ENCODE data around the gene ELF2.

Gene ELF2

DNA sequence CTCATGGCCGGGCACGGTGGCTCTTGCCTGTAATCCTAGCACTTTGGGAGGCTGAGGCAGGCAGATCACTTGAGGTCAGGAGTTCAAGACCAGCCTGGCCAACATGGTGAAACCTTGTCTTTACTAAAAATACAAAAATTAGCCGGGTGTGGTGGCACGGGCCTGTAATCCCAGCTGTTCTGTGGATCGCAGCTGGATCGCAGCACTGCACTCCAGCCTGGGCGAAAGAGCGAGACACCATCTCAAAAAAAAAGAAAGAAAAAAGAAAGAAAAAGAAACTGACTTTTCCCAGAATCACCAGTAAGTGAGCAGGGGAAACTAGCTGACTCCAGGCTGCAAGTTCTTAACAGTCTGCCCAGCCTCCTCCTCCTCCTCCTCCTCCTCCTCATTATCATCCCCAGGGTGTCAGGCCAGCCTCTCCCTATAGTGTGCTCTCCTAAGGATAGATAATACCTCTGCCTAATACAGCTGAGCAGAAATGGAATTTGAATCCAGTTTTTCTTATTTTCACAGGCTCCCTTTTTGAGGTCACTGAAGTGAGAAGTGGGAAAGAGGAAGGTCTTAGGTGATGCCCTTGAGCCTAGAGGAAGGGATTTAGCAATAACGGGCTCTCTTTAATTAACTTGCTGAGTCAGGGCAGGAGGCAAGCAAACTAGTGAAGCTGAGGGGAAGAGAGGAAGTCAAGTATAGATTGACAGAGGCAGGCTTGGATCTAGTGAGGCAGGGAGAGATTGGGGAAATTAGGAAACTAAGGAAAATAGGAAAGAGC lies 11.8 kb upstream of the ELF2 start:
- peak overlapping the region; percentile 65 for H2AFZ ChIP-seq (ENCODE audit: low read length, unreplicated experiment)
- no peak overlapping the region for H3K27ac ChIP-seq (ENCODE audit: low read depth, low read length)
- peaks cover 7% of the 10 kb centered on the region for H3K4me1 ChIP-seq (ENCODE audit: control insufficient read depth, insufficient read depth, low read length, unreplicated experiment)
- no peaks in the 10 kb centered on the region for H3K27me3 ChIP-seq (ENCODE audit: insufficient read depth, low read length)
- H3K79me2 ChIP-seq (ENCODE audit: control insufficient read depth, insufficient read depth, low read length, unreplicated experiment): no peaks in the 10 kb centered on the region
- H3K36me3 ChIP-seq (ENCODE audit: insufficient read depth, low read length): no peaks in the 10 kb centered on the region
- no peak overlapping the region for H3K4me3 ChIP-seq (ENCODE audit: low read depth, low read length)

DNA sequence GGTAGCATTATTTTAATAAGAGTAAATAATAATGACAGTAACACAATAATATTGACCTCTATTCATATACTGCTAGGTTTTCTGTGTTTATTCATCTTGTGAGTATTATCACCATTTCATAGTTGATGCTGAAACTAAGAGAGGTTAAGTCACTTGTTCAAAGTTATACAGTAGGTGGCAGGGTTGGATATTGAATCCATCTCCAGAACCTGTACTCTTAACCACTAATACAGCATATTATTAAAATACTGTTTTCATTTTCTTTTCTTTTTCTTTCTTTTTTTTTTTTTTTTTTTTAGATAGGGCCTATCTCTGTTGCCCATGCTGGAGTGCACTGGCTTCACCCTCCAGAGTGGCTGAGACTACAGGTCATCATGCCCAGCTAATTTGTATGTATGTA lies 7.1 kb upstream of the ELF2 start:
- Histone ChIP-seq H3K36me3 (ENCODE audit: insufficient read depth, low read length) (no peaks in the 10 kb centered on the region), H3K27ac (ENCODE audit: low read depth, low read length) (no peak overlapping the region), H3K4me1 (ENCODE audit: control insufficient read depth, insufficient read depth, low read length, unreplicated experiment) (peaks cover 5% of the 10 kb centered on the region)

DNA sequence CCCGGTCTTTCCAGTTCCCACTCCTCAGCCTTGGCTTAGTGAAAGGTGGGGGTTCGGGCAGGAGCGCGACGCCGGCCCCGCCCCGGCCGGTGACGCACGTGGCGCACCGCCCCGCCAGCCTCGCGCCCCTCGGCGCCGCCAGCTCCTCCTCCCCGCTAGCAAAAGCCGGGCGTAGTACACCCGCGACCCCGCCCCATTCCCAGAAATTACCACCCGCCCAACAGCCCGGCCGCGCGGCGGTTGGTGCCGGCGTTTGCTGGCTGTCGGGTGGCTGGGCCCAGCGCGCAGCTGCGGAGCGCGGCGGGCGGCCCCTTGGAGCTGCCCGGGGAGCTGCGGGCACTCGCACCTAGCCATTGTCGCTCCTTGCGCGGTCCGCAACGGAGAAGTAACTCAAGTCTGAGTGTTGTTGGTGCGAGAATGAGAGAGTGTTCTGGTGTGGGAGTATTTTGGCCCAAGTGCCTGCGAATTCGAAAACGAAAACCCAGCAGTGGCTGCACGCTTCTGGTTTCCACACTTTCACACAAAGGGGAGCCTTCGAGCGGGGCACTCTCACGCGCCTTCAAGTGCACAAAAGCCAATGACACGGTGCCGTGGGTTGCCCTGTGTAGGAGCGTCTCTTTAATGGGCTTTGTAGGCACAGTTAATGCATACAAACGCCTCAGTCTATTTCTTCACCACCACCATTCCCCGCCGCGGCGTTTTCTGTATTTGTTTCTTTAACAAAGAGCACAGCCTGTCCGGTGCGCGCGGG lies 1.0 kb upstream of the ELF2 start:
- H3K79me2 ChIP-seq (ENCODE audit: control insufficient read depth, insufficient read depth, low read length, unreplicated experiment): peaks cover 20% of the 10 kb centered on the region
- H3K27me3 ChIP-seq (ENCODE audit: insufficient read depth, low read length): no peaks in the 10 kb centered on the region
- peak overlapping the region; percentile 50; the same call in 1 of the 2 replicates for H3K27ac ChIP-seq (ENCODE audit: low read depth, low read length)
- H3K36me3 ChIP-seq (ENCODE audit: insufficient read depth, low read length): no peaks in the 10 kb centered on the region
- H2AFZ ChIP-seq (ENCODE audit: low read length, unreplicated experiment): peak overlapping the region; percentile 96
- peaks cover 11% of the 10 kb centered on the region for H3K4me1 ChIP-seq (ENCODE audit: control insufficient read depth, insufficient read depth, low read length, unreplicated experiment)
- H3K4me3 ChIP-seq (ENCODE audit: low read depth, low read length): peak overlapping the region; percentile 88

More for the DNA sequence above, 7.1 kb upstream of the ELF2 start:
- H2AFZ ChIP-seq (ENCODE audit: low read length, unreplicated experiment): no peak overlapping the region
- H3K4me3 ChIP-seq (ENCODE audit: low read depth, low read length): no peak overlapping the region
- no peaks in the 10 kb centered on the region for H3K27me3 ChIP-seq (ENCODE audit: insufficient read depth, low read length)
- H3K79me2 ChIP-seq (ENCODE audit: control insufficient read depth, insufficient read depth, low read length, unreplicated experiment): no peaks in the 10 kb centered on the region

DNA sequence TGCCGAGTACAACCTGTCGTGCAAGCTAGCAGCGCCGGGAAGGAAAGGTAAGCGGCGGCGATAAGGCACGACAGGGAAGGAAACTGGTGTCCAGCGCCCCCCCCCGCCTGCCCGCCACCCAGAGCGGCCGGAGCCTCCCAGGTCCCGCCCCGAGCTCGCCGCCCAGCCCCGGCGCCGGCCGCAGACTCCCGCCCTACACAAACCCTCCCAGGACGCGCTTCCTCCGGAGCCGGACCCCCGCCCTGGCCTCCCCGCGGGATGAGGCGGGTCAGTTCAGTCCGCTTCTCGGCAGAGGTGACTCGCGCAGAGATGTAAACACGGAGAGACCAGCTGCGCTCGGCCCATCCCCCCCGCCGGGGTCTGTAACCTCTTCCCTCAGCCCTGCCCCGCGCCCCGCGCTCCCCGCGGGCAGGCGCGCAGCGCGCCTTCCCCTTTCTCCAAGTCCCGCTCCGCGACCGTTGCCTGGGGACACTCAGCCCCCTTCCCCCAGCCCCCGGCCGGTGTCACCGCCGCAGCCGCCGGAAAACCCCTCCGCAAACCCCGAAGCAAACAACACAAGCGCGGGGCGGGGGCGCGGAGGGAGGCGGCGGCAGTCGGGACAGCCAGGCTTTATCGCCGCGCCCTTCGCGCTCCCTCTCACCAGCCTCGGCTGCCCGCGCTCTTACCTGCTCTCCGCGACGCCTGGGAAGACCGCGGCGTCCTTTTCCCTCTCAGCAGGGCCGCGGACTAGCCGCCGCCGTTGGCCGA lies 543 bp downstream of the ELF2 start:
- peak overlapping the region; percentile 88 for H3K4me3 ChIP-seq (ENCODE audit: low read depth, low read length)

DNA sequence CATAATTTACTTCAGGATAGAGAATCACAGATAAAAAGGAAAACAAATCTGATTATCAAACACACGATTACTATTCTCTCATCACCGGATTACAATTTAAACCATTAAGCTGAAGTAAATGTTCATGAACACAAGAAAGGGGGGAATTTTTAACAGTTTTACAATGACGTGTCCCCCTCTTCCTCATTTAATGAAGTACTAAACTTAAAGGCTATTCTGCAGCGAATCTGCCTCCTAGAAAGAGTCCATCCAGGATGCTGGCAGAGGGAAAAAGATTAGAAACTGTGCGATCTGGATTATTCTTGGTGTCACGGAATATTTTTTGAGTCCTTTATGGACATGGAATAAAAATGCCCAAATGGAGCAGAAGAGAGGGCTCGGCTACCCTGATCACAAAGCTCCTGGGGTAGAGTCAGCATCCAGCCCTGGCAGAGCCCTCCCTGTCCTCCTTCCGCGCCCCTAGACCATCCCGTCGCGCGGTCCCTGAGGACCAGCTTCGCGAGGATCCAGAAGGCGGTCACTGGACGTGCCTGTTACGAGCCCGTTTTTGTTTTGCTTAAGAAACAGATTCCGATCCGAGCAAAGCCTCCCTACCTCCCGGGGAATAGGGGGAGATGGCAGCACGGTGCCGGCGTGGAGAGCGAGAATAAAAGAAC lies 1.2 kb downstream of the ELF2 start:
- Histone ChIP-seq H3K79me2 (ENCODE audit: control insufficient read depth, insufficient read depth, low read length, unreplicated experiment) (peaks cover 33% of the 10 kb centered on the region), H3K4me3 (ENCODE audit: low read depth, low read length) (peak overlapping the region; percentile 88), H3K27ac (ENCODE audit: low read depth, low read length) (peak overlapping the region; percentile 84; the same call in 1 of the 2 replicates), H3K4me1 (ENCODE audit: control insufficient read depth, insufficient read depth, low read length, unreplicated experiment) (peaks cover 23% of the 10 kb centered on the region), H2AFZ (ENCODE audit: low read length, unreplicated experiment) (no peak overlapping the region), H3K36me3 (ENCODE audit: insufficient read depth, low read length) (no peaks in the 10 kb centered on the region), H3K27me3 (ENCODE audit: insufficient read depth, low read length) (no peaks in the 10 kb centered on the region)

More for the DNA sequence above, 543 bp downstream of the ELF2 start:
- Histone ChIP-seq H3K27ac (ENCODE audit: low read depth, low read length) (peak overlapping the region; percentile 84), H3K79me2 (ENCODE audit: control insufficient read depth, insufficient read depth, low read length, unreplicated experiment) (peaks cover 26% of the 10 kb centered on the region), H3K4me1 (ENCODE audit: control insufficient read depth, insufficient read depth, low read length, unreplicated experiment) (peaks cover 19% of the 10 kb centered on the region), H3K36me3 (ENCODE audit: insufficient read depth, low read length) (no peaks in the 10 kb centered on the region), H3K27me3 (ENCODE audit: insufficient read depth, low read length) (no peaks in the 10 kb centered on the region), H2AFZ (ENCODE audit: low read length, unreplicated experiment) (peak overlapping the region; percentile 96)

DNA sequence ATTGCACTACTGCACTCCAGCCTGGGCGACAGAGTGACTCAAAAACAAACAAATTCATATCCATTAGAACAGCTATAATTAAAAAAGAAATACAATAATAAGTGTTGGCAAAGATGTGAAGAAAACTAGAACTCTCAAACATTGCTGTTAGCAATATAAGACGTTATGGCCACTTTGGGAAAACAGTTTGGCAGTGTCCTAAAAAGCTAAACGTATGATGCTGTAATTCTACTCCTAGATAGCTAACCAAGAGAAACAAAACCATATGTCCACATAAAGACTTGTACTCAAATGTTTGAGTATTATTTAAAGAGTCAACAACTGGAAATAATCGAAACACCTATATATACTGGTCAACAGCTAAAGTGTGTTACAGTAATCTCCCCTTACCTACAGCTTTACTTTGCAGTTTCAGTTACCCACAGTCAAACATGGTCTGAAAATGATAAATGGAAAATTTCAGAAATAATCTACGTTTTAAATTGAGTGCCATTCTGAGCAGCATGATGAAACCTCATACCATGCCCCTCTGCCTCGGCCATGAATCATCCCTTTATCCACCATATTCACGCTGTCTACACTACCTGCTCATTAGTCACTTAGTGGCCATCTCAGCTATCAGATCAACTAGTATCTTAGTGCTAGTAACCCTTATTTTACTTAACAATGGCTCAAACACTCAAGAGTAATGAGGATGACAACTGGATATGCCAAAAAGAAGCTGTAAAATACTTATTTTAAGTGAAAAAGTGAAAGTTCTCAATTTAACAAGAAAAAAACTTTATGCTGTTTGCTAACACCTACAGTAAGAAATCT lies 4.9 kb downstream of the ELF2 start:
- Histone ChIP-seq H3K36me3 (ENCODE audit: insufficient read depth, low read length) (no peaks in the 10 kb centered on the region), H3K27ac (ENCODE audit: low read depth, low read length) (peak overlapping the region; percentile 79), H3K4me1 (ENCODE audit: control insufficient read depth, insufficient read depth, low read length, unreplicated experiment) (peaks cover 36% of the 10 kb centered on the region), H3K4me3 (ENCODE audit: low read depth, low read length) (peak overlapping the region; percentile 67), H3K79me2 (ENCODE audit: control insufficient read depth, insufficient read depth, low read length, unreplicated experiment) (peaks cover 41% of the 10 kb centered on the region), H2AFZ (ENCODE audit: low read length, unreplicated experiment) (peak overlapping the region; percentile 80), H3K27me3 (ENCODE audit: insufficient read depth, low read length) (no peaks in the 10 kb centered on the region)

DNA sequence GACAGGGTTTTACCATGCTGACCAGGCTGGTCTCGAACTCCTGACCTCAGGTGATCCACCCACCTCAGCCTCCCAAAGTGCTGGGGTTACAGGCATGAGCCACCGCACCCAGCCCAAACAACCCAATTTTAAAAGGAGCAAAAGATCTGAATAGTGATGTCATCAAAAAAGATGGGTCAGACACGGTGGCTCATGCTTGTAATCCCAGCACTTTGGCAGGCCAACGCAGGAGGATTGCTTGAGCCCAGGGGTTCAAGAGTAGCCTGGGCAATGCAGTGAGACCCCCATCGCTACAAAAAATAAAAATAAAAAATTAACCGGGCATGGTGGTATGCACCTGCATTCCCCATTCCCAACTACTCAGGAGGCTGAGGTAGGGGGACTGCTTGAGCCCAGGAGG lies 6.1 kb downstream of the ELF2 start:
- Histone ChIP-seq H2AFZ (ENCODE audit: low read length, unreplicated experiment) (no peak overlapping the region), H3K27me3 (ENCODE audit: insufficient read depth, low read length) (no peaks in the 10 kb centered on the region), H3K79me2 (ENCODE audit: control insufficient read depth, insufficient read depth, low read length, unreplicated experiment) (peaks cover 42% of the 10 kb centered on the region), H3K4me3 (ENCODE audit: low read depth, low read length) (no peak overlapping the region), H3K27ac (ENCODE audit: low read depth, low read length) (no peak overlapping the region), H3K4me1 (ENCODE audit: control insufficient read depth, insufficient read depth, low read length, unreplicated experiment) (peaks cover 36% of the 10 kb centered on the region), H3K36me3 (ENCODE audit: insufficient read depth, low read length) (no peaks in the 10 kb centered on the region)

DNA sequence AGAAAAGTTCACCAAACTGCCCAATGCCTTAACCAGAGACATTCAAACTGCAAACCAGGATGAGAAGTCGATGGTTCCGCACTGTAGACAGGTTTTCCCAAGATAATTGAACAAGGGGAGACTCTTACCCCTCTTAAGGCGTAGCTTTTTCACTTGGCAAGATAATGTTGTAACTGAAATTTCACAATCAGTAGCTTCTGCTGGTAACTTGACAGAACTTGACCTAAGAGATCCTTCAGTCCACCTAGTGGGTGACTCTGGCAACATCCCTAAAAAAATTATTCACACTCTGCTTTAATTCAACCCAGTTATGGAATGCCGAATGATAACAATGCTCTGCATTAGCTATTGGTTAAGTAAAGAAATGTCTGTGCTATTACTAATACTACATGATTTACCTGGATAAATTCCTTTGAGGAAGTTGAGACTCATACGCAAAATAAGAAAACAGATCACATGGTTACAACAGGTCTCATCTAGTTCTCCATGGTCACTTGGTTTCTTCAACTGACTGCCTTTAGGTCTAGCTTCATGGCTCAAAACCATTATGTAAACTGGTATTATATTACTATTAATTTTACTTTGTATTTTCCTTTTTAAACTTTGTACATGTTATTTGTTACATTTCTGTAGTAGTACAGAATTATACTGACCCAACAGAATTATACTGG lies 9.1 kb downstream of the ELF2 start:
- H2AFZ ChIP-seq (ENCODE audit: low read length, unreplicated experiment): no peak overlapping the region
- no peak overlapping the region for H3K27ac ChIP-seq (ENCODE audit: low read depth, low read length)
- peaks cover 29% of the 10 kb centered on the region for H3K79me2 ChIP-seq (ENCODE audit: control insufficient read depth, insufficient read depth, low read length, unreplicated experiment)

DNA sequence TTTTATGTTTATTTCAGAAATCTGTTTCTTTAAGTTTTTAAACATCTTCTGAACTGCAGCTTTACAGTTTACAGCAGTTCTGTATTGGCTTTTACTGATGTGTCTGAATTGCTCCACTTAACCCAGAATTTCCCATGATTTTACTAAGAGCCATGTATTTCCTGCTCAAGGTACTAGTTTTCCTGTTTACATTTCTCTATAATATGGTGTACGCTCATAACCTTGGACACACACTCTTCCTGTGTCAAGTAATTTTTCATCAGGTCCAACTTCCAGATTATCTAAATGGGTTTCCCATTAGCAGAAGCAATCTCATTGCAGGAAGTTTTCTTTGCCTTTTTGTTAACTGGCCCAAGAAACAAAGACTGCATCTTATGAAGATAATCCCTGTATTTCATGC lies 12.3 kb downstream of the ELF2 start:
- H3K4me1 ChIP-seq (ENCODE audit: control insufficient read depth, insufficient read depth, low read length, unreplicated experiment): peaks cover 19% of the 10 kb centered on the region
- H3K27me3 ChIP-seq (ENCODE audit: insufficient read depth, low read length): no peaks in the 10 kb centered on the region
- H2AFZ ChIP-seq (ENCODE audit: low read length, unreplicated experiment): no peak overlapping the region
- H3K36me3 ChIP-seq (ENCODE audit: insufficient read depth, low read length): no peaks in the 10 kb centered on the region
- H3K4me3 ChIP-seq (ENCODE audit: low read depth, low read length): no peak overlapping the region
- peaks cover 16% of the 10 kb centered on the region for H3K79me2 ChIP-seq (ENCODE audit: control insufficient read depth, insufficient read depth, low read length, unreplicated experiment)
- H3K27ac ChIP-seq (ENCODE audit: low read depth, low read length): no peak overlapping the region

More for the DNA sequence above, 9.1 kb downstream of the ELF2 start:
- H3K27me3 ChIP-seq (ENCODE audit: insufficient read depth, low read length): no peaks in the 10 kb centered on the region
- H3K4me3 ChIP-seq (ENCODE audit: low read depth, low read length): no peak overlapping the region
- H3K36me3 ChIP-seq (ENCODE audit: insufficient read depth, low read length): no peaks in the 10 kb centered on the region
- peaks cover 31% of the 10 kb centered on the region for H3K4me1 ChIP-seq (ENCODE audit: control insufficient read depth, insufficient read depth, low read length, unreplicated experiment)
